Mesothelial cell of epicardium (in vitro differentiated cells): ENCODE measurements around the gene PRPH2. TPM values are rescaled to one million over a fixed set of nuclear protein-coding genes. Genes with fewer than 3 reads are reported as not detected.
A peak's percentile ranks its signal among the peaks of the same experiment; 100 is the strongest.
"Not testable (repeated sequence)": the region's sequence is repeated elsewhere in the genome, so short reads cannot be mapped to it uniquely, and the experiment has no call there.

ENCODE experiments used
- DNase-seq, 2 experiments: peaks; one replicate each; pipeline ENCODE4 v3.0.0; 2021; ENCODE audit warnings: low spot score in 2 of 2; ENCODE audit not compliant: unreplicated experiment in 2 of 2
- H3K27ac Mint-ChIP-seq: 2 replicates; pipeline ENCODE4 v1.8.0; 2021; ENCODE audit warnings: mixed read lengths
- H3K27me3 Mint-ChIP-seq: 2 replicates; pipeline ENCODE4 v1.8.0; 2021; ENCODE audit warnings: low read depth, mixed read lengths
- H3K36me3 Mint-ChIP-seq: 2 replicates; pipeline ENCODE4 v1.8.0; 2021; ENCODE audit warnings: mixed read lengths
- H3K4me1 Mint-ChIP-seq: 2 replicates; pipeline ENCODE4 v1.8.0; 2021; ENCODE audit warnings: mixed read lengths
- H3K4me3 Mint-ChIP-seq: 2 replicates; pipeline ENCODE4 v1.8.0; 2021; ENCODE audit warnings: mild to moderate bottlenecking, moderate library complexity, mixed read lengths
- H3K9me3 Mint-ChIP-seq: 2 replicates; pipeline ENCODE4 v1.8.0; 2021; ENCODE audit warnings: mixed read lengths
- total RNA-seq: library from RNA; stranded (reverse); gene quantifications from 3 replicates; pipeline ENCODE4 v1.2.1, GENCODE V29; 2021
- TF ChIP-seq, protein P1 (sequence below): fragments of 200-600 bp; sonication (generic); IDR thresholded peaks from one replicate; pipeline ENCODE4 v1.5.0; 2021; ENCODE audit warnings: antibody characterized with exemption; ENCODE audit not compliant: unreplicated experiment

Gene PRPH2
- total RNA-seq, 1 donor from 2014 or later, result 0.16 TPM

DNA sequence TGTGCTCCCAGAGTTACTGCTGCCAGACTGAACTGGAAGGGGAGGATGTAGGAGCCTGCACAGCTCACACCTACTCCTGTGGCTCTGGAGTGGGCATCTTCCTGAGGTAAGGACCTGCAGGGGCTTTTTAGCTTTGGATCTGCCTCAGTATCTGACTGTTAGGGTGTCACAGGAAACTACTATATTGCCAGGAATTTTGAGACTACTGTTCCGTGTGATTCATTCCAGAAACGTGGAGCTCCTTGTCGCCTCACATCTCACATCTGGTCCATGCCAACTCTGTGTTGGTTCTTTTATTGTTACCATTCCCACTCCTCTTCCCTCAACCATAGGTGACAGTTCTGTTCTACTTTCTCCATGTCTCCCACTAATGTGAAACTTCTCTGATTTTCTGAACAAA lies 34.1 kb downstream of the PRPH2 start:
- H3K27ac Mint-ChIP-seq, result no peak overlapping the region
- no peaks in the 10 kb centered on the region for H3K9me3 Mint-ChIP-seq
- no peaks in the 10 kb centered on the region for H3K27me3 Mint-ChIP-seq
- H3K36me3 Mint-ChIP-seq, result peaks cover 65% of the 10 kb centered on the region
- H3K4me1 Mint-ChIP-seq, result no peaks in the 10 kb centered on the region
- no peak for DNase-seq
- TF ChIP-seq, protein P1, sequence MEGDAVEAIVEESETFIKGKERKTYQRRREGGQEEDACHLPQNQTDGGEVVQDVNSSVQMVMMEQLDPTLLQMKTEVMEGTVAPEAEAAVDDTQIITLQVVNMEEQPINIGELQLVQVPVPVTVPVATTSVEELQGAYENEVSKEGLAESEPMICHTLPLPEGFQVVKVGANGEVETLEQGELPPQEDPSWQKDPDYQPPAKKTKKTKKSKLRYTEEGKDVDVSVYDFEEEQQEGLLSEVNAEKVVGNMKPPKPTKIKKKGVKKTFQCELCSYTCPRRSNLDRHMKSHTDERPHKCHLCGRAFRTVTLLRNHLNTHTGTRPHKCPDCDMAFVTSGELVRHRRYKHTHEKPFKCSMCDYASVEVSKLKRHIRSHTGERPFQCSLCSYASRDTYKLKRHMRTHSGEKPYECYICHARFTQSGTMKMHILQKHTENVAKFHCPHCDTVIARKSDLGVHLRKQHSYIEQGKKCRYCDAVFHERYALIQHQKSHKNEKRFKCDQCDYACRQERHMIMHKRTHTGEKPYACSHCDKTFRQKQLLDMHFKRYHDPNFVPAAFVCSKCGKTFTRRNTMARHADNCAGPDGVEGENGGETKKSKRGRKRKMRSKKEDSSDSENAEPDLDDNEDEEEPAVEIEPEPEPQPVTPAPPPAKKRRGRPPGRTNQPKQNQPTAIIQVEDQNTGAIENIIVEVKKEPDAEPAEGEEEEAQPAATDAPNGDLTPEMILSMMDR, result no peak
- H3K4me3 Mint-ChIP-seq, result no peak overlapping the region

DNA sequence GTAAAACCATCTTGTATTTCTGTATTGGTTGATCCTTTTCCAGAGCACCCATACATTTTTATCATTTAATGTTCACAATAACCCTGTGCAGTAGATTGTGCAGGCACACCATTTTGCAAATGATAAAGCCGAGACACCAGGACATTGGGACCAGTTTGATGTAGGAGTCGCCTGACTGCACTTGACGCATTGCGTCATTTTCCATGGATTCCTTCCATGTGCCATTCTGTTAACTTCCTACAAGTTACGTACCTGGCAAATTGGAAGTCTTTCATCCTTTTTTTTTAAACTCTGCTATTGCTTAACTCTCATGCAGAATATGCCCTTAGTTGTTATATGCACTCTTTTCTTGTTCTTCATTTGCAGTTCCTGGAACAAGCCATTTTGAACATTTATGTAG lies 43.0 kb downstream of the PRPH2 start:
- Mint-ChIP-seq H3K4me3 (no peak overlapping the region), H3K4me1 (no peaks in the 10 kb centered on the region), H3K27ac (no peak overlapping the region), H3K27me3 (no peaks in the 10 kb centered on the region), H3K36me3 (peaks cover 59% of the 10 kb centered on the region), H3K9me3 (no peaks in the 10 kb centered on the region)
- no peak for DNase-seq
- TF ChIP-seq, protein P1, result no peak

DNA sequence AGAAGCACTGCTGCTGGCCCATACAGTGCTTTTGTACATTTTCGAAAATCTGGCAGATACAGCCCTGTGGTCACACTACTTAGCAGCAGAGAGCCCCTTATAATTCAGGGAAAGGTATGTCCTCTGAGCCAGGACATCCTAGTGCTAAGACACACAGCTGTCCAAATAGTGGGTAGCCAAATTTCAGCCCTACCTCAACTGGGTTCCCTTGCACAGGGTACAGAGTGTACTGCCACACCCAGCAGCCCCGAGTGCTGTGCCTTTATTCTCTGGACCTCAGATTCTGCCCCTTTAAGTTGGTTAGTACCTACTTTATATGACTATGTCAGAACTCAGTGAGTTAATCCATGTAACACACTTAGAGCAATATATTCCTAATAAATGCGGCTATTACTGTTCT lies 47.6 kb downstream of the PRPH2 start:
- H3K4me3 Mint-ChIP-seq, result no peak overlapping the region
- H3K36me3 Mint-ChIP-seq, result peaks cover 48% of the 10 kb centered on the region
- H3K4me1 Mint-ChIP-seq, result no peaks in the 10 kb centered on the region
- no peak for DNase-seq
- TF ChIP-seq, protein P1, result no peak
- no peaks in the 10 kb centered on the region for H3K9me3 Mint-ChIP-seq
- no peak overlapping the region for H3K27ac Mint-ChIP-seq
- no peaks in the 10 kb centered on the region for H3K27me3 Mint-ChIP-seq

DNA sequence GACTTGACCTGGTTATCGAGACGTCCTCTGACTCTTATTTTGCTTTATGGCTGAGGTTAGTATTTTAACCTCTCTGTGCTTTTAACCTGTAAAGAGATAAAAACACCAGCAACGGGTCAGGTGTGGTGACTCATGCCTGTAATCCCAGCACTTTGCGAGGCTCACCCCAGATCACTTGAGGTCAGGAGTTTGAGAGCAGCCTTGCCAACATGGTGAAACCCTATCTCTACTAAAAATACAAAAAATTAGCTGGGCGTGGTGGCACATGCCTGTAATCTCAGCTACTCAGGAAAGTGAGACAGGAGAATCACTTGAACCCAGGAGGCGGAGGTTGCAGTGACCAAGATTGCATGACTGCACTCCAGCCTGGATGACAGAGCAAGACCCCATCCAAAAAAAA lies 48.0 kb downstream of the PRPH2 start:
- not testable (repeated sequence) for H3K4me1 Mint-ChIP-seq, H3K27me3 Mint-ChIP-seq, H3K9me3 Mint-ChIP-seq, H3K4me3 Mint-ChIP-seq, DNase-seq, H3K27ac Mint-ChIP-seq
- H3K36me3 Mint-ChIP-seq, result peaks cover 49% of the 10 kb centered on the region

DNA sequence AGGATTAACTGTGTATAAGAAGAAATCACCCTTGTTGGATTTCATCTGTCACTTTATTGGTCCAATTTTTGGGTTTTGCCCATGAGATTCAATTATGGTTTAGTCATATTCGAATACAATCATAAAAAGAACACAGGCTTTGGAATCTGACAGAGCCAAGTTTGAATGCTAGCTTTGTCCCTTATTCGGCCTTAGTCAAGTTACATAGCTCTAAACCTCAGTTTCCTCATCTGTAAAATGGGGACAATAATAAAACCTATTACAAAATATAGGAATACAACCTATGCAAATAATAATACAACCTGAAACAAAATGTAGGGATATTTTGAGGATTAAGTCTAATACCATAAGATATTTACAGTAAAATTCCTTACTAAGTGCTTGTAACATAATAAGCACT lies 57.7 kb downstream of the PRPH2 start:
- no peak overlapping the region for H3K27ac Mint-ChIP-seq
- DNase-seq, result no peak
- TF ChIP-seq, protein P1, result no peak
- H3K4me3 Mint-ChIP-seq, result no peak overlapping the region
- H3K36me3 Mint-ChIP-seq, result peaks cover 25% of the 10 kb centered on the region
- no peaks in the 10 kb centered on the region for H3K4me1 Mint-ChIP-seq
- H3K27me3 Mint-ChIP-seq, result no peaks in the 10 kb centered on the region
- H3K9me3 Mint-ChIP-seq, result no peaks in the 10 kb centered on the region

DNA sequence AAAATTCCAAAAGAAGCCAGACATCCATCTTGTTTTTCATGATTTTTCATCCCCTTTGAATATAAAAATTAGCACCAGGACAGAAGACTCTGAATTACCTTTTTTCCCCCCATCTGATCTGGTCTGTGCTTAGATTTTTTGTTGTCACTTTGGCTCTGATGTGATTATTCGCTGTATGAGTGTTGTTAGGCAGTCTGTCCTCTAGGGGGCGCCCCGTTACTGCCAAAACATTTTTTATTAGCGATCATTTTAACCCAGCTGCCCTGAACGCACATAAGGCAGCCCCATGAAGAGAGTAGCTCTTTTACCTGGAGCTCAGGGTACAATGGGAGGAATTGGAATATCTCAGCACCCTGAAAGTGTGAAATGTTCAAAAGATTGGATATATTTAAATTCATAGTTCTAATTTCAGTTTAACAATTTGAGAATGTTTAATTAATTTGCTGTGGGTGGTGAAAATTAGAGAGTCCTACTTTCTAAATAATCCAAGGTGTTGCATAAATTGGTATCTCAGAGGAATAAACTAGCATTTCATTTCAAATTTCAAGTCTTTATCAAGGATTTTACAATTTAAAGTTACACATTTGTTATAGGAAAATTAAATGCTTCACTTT lies 60.8 kb downstream of the PRPH2 start:
- H3K27me3 Mint-ChIP-seq, result no peaks in the 10 kb centered on the region
- TF ChIP-seq, protein P1, result peak; percentile 97
- H3K4me1 Mint-ChIP-seq, result no peaks in the 10 kb centered on the region
- DNase-seq, result peak; percentile 72 to 86
- H3K27ac Mint-ChIP-seq, result no peak overlapping the region
- H3K4me3 Mint-ChIP-seq, result no peak overlapping the region
- peaks cover 29% of the 10 kb centered on the region for H3K36me3 Mint-ChIP-seq
- H3K9me3 Mint-ChIP-seq, result no peaks in the 10 kb centered on the region
